ENCODE results near the gene ADAMTSL5.

DNA sequence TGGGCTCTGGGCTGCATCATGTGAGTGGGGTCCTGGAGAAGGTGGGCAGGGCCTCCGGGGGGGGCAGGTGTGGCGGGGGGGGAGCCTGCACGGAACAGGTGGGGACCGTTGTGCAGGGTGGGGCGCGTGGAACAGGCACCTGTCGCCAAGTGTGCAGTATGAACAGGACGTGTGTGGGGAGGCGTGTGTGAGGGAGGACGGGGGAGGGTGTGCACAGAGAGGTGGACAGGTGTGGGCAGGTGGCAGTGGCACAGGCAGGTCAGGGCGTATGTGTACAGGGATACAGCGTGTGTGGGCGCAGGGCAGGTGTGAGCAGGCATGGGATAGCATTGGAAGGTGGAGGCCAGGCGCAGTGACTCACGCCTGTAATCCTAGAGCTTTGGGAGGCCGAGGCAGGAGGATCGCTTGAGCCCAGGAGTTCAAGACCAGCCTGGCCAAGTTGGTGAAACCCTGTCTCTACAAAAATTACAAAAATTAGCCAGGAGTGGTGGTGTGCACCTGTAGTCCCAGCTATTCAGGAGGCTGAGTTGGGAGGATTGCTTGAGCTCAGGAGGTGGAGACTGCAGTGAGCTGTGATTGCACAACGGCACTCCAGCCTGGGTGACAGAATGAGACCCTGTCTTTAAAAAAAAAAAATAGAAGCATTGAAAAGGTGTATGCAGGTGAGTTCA, 14.3 kb upstream of the ADAMTSL5 start:
- TF ChIP-seq POLR2A (IDR thresholded peaks at IDR 0.05; ENCODE audit: low read depth, low read length) (no peak), POLR2AphosphoS5 (IDR thresholded peaks at IDR 0.05; ENCODE audit: low read depth, low read length) (no peak), TAF1 (IDR thresholded peaks at IDR 0.05; ENCODE audit: borderline replicate concordance, low read depth, low read length) (no peak)
